Sigmoid colon (tissue), 7 donors: Measurements from ENCODE around the gene VPS13D. TPM values are rescaled to one million over a fixed set of nuclear protein-coding genes. Genes with fewer than 3 reads are reported as not detected.

Experiments used
- DNase-seq: peaks from one replicate; pipeline ENCODE4 v3.0.0-alpha.2; 2019
- H3K27ac ChIP-seq, 4 donors: fragments of 200-600 bp; sonication (generic); one replicate each; pipeline ENCODE4 v1.5.1; 2016 to 2019; ENCODE audit warnings: mild to moderate bottlenecking in 1 of 4
- H3K27me3 ChIP-seq, 3 donors: fragments of 200-600 bp; sonication (generic); one replicate each; pipeline ENCODE4 v1.5.1; 2019; ENCODE audit warnings: mild to moderate bottlenecking in 1 of 3
- H3K36me3 ChIP-seq, 4 donors: fragments of 200-600 bp; sonication (generic); one replicate each; pipeline ENCODE4 v1.5.1; 2016 to 2019
- H3K4me1 ChIP-seq, 4 donors: fragments of 200-600 bp; sonication (generic); one replicate each; pipeline ENCODE4 v1.5.1; 2017 to 2019
- H3K4me3 ChIP-seq, 4 donors: fragments of 200-600 bp; sonication (generic); one replicate each; pipeline ENCODE4 v1.5.1; 2017 to 2019; ENCODE audit warnings: mild to moderate bottlenecking in 2 of 4, moderate library complexity in 1 of 4
- H3K9me3 ChIP-seq, 4 donors: fragments of 200-600 bp in 3 of 4; sonication (generic) in 3 of 4; one replicate each; pipeline versions ENCODE4 v1.5.1 to v1.6.1; 2013 to 2019
- EP300 ChIP-seq, 4 donors: sonication (generic); formaldehyde crosslinking; IDR thresholded peaks; one replicate each; pipeline ENCODE4 v1.6.1; 2017; ENCODE audit warnings: antibody characterized with exemption in 4 of 4
- POLR2A ChIP-seq, 2 donors: fragments of 450-650 bp; IDR thresholded peaks; one replicate each; pipeline ENCODE4 v1.6.1; 2016; ENCODE audit warnings: antibody characterized with exemption in 2 of 2, mild to moderate bottlenecking in 2 of 2, moderate library complexity in 2 of 2
- POLR2AphosphoS5 ChIP-seq, 4 donors: sonication (generic); formaldehyde crosslinking; IDR thresholded peaks; one replicate each; pipeline ENCODE4 v1.6.1; 2017; ENCODE audit warnings: antibody characterized with exemption in 4 of 4
- WGBS, 2 donors: extraction: QIAGEN DNeasy Blood & Tissue Kit; methylation state at CpG; one replicate each; pipeline ENCODE4 v1.1.7; 2013; 5-methylcytosine and 5-hydroxymethylcytosine counted together
- intact Hi-C: fragments of 100-400 bp; cut with DNase I; formaldehyde crosslinking; loops from one replicate; pipeline ENCODE4 v1.15.1; 2023
- polyA plus RNA-seq, 3 donors: library from polyadenylated mRNA; stranded (reverse); fragments of 200-250 nt; gene quantifications; one replicate each; pipeline ENCODE4 v1.2.3, GENCODE V29; 2013
- total RNA-seq, 4 donors: library from RNA; depleted of rRNA; stranded (reverse); fragments of >200 nt; gene quantifications; one replicate each; pipeline ENCODE4 v1.1.0, GENCODE V29; 2016
- TF ChIP-seq, protein P1 (sequence below), 4 experiments: fragments of 450-650 bp in 3 of 4; fragments of 200-600 bp in 1 of 4; IDR thresholded peaks; one replicate each; pipeline ENCODE4 v1.5.1; 2016 to 2019; ENCODE audit warnings: antibody characterized with exemption in 4 of 4, mild to moderate bottlenecking in 3 of 4, moderate library complexity in 2 of 4
- donor health status: healthy with polysubstance abuse.
- donor health status: Bipolar disorder and iron deficiency.
- donor health status: healthy.

VPS13D gene
- total and polyA plus RNA-seq, 7 donors, result 7.6 to 90.8 (median 49.7) TPM

DNA sequence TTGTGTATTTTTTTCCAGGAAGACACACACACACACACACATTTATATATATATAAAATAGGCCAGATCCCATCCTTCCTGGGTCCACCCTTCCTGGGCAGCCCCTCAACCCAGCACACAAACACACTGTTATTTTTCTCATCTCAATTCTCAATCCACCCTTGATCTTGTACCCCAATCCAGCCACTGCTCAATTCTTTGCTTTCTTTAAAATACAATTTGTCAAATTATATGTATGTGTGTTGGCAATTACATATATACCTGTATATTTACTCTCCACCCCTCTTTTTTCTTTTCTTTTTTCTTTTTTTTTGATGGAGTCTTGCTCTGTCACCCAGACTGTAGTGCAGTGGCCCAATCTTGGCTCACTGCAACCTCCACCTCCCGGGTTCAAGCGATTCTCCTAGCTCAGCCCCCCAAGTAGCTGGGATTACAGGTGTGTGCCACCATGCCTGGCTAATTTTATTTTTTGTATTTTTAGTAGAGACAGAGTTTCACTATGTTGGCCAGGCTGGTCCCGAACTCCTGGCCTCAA, 299.9 kb downstream of the VPS13D start:
- no peaks in the 10 kb centered on the region for H3K27me3 ChIP-seq
- 87 to 95% methylated on average over 3 of the region's 3 CpGs for WGBS, 2 donors
- H3K36me3 ChIP-seq, result no peaks in the 10 kb centered on the region
- no peak overlapping the region for H3K27ac ChIP-seq
- DNase-seq, result no peak
- H3K4me1 ChIP-seq, result peaks cover 0 to 6% (median 2%) of the 10 kb centered on the region in 4 donors
- H3K4me3 ChIP-seq, result no peak overlapping the region
- TF ChIP-seq POLR2AphosphoS5 (IDR thresholded peaks at IDR 0.05) (no peak), POLR2A (IDR thresholded peaks at IDR 0.05) (no peak), EP300 (IDR thresholded peaks at IDR 0.05) (no peak)
- TF ChIP-seq, protein P1, sequence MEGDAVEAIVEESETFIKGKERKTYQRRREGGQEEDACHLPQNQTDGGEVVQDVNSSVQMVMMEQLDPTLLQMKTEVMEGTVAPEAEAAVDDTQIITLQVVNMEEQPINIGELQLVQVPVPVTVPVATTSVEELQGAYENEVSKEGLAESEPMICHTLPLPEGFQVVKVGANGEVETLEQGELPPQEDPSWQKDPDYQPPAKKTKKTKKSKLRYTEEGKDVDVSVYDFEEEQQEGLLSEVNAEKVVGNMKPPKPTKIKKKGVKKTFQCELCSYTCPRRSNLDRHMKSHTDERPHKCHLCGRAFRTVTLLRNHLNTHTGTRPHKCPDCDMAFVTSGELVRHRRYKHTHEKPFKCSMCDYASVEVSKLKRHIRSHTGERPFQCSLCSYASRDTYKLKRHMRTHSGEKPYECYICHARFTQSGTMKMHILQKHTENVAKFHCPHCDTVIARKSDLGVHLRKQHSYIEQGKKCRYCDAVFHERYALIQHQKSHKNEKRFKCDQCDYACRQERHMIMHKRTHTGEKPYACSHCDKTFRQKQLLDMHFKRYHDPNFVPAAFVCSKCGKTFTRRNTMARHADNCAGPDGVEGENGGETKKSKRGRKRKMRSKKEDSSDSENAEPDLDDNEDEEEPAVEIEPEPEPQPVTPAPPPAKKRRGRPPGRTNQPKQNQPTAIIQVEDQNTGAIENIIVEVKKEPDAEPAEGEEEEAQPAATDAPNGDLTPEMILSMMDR (IDR thresholded peaks at IDR 0.05), result no peak
- no peaks in the 10 kb centered on the region for H3K9me3 ChIP-seq
- intact Hi-C loops, result no loop called here

DNA sequence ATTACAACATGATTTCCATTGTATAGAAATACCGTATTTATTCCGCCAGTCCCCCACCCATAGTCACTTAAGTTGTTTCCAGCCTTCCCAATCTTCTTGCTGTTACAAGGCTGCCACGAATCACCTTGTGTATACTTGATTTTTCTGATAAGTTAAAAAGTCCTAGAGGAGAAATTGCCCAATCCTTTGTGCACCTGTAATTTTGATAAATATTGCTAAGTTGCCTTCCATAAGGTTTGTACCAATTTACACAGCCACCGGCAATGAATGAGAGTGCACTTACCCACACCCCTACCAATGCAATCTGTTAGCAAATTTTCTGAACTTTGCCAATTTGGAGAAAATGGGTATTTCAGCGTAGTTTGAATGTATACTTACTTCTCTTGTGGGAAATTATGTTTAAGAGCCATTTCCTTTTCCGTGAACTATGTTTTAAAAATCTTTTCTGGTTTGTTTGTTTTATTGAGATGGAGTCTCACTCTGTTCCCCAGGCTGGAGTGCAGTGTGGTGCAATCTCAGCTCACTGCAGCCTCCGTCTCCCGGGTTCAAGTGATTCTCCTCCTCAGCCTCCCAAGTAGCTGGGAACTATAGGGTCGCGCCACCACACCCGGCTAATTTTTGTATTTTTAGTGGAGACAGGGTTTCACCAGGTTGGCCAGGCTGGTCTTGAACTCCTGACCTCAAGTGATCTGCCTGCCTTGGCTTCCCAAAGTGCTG, 300.8 kb downstream of the VPS13D start:
- peak; percentile 18 for DNase-seq
- 80 to 83% methylated on average over 11 of the region's 11 CpGs for WGBS, 2 donors
- TF ChIP-seq POLR2AphosphoS5 (IDR thresholded peaks at IDR 0.05) (no peak), EP300 (IDR thresholded peaks at IDR 0.05) (no peak), POLR2A (IDR thresholded peaks at IDR 0.05) (no peak)
- TF ChIP-seq, protein P1 (IDR thresholded peaks at IDR 0.05), result no peak
- Histone ChIP-seq H3K36me3 (no peaks in the 10 kb centered on the region), H3K9me3 (no peaks in the 10 kb centered on the region), H3K27me3 (no peaks in the 10 kb centered on the region), H3K27ac (no peak overlapping the region), H3K4me1 (peaks cover 0 to 6% (median under 1%) of the 10 kb centered on the region in 4 donors), H3K4me3 (no peak overlapping the region)
- intact Hi-C loops, result no loop called here

DNA sequence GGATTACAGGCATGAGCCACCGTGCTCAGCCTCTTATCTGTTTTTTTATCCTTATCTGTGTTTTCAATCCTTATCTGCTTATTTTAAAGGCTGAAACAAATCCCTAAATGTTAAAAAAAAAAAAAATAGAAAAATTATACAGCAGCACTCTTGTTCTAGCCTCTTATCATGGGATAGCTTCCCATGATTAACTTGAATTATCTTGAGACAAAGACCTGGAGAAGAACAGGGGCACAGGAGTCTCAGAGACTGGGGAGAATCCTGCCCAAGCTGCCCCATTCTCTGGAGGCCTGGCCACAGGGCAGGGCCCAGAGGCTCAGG, 301.3 kb downstream of the VPS13D start:
- WGBS, 2 donors, result 17 to 69% methylated on average over 1 of the region's 1 CpG
- DNase-seq, result no peak
- H3K4me1 ChIP-seq, result peaks cover 0 to 6% (median 0%) of the 10 kb centered on the region in 4 donors

GRCh38 chr1:12532405-12533315, 302.8 kb downstream of the VPS13D start:
- no peak for TF ChIP-seq POLR2AphosphoS5 (IDR thresholded peaks at IDR 0.05)
- no peak for TF ChIP-seq POLR2A (IDR thresholded peaks at IDR 0.05)
- Histone ChIP-seq H3K36me3 (no peaks in the 10 kb centered on the region), H3K27me3 (no peaks in the 10 kb centered on the region), H3K9me3 (peaks cover 0 to 3% (median 0%) of the 10 kb centered on the region in 4 donors), H3K4me1 (peaks cover 0 to 6% (median 0%) of the 10 kb centered on the region in 4 donors), H3K27ac (no peak overlapping the region), H3K4me3 (no peak overlapping the region)
- intact Hi-C loops, result no loop called here
- DNase-seq, result peak; percentile 50
- 94 to 96% methylated on average over 19 of the region's 19 CpGs for WGBS, 2 donors

More for the DNA sequence above, 301.3 kb downstream of the VPS13D start:
- intact Hi-C loops, result no loop called here
- H3K27ac ChIP-seq, result no peak overlapping the region
- no peaks in the 10 kb centered on the region for H3K36me3 ChIP-seq
- H3K4me3 ChIP-seq, result no peak overlapping the region
- TF ChIP-seq, protein P1 (IDR thresholded peaks at IDR 0.05), result no peak
- TF ChIP-seq EP300 (IDR thresholded peaks at IDR 0.05), result no peak
- no peak for TF ChIP-seq POLR2AphosphoS5 (IDR thresholded peaks at IDR 0.05)
- TF ChIP-seq POLR2A (IDR thresholded peaks at IDR 0.05), result no peak
- no peaks in the 10 kb centered on the region for H3K27me3 ChIP-seq
- no peaks in the 10 kb centered on the region for H3K9me3 ChIP-seq
